ENCODE measurements around the gene ARNT2.

Gene ARNT2

DNA sequence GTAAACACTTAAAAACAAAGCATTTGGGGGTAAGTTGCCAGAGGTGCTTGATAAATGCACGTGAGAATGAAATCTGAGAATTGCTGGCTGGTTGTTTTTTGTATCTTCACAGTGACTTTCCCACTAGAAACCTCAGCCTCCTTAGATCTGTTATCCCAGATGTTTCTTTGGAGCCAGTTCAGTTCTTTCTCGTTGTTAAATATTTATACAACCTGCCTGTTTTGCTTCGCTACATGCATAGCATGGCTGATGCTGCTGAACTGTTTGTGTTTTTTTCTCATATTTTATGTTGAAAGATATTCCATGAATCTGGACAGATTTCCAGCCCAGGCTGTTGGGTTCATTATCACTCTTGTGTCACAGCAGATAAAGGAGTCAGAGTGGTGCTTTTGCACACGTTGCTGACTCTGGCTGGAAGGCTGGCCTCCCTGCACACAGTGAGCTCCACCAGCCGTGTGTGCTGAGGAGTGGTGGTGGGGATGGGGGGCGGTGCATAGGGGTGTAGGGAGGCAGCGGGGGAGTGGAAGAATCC is 80.2 kb downstream of the ARNT2 start:
- H3K27ac Mint-ChIP-seq: peak overlapping the region; percentile 85
- TF ChIP-seq, protein P1, sequence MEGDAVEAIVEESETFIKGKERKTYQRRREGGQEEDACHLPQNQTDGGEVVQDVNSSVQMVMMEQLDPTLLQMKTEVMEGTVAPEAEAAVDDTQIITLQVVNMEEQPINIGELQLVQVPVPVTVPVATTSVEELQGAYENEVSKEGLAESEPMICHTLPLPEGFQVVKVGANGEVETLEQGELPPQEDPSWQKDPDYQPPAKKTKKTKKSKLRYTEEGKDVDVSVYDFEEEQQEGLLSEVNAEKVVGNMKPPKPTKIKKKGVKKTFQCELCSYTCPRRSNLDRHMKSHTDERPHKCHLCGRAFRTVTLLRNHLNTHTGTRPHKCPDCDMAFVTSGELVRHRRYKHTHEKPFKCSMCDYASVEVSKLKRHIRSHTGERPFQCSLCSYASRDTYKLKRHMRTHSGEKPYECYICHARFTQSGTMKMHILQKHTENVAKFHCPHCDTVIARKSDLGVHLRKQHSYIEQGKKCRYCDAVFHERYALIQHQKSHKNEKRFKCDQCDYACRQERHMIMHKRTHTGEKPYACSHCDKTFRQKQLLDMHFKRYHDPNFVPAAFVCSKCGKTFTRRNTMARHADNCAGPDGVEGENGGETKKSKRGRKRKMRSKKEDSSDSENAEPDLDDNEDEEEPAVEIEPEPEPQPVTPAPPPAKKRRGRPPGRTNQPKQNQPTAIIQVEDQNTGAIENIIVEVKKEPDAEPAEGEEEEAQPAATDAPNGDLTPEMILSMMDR (IDR thresholded peaks at IDR 0.05): no peak
- peaks cover 11% of the 10 kb centered on the region for H3K36me3 Mint-ChIP-seq (ENCODE audit: low read depth)
- H3K9me3 Mint-ChIP-seq: no peaks in the 10 kb centered on the region
- DNase-seq: no peak
- no peak overlapping the region for H3K4me3 Mint-ChIP-seq
- H3K4me1 Mint-ChIP-seq: peaks cover 53% of the 10 kb centered on the region
- peaks cover 8% of the 10 kb centered on the region for H3K27me3 Mint-ChIP-seq (ENCODE audit: low read depth, poor library complexity)

DNA sequence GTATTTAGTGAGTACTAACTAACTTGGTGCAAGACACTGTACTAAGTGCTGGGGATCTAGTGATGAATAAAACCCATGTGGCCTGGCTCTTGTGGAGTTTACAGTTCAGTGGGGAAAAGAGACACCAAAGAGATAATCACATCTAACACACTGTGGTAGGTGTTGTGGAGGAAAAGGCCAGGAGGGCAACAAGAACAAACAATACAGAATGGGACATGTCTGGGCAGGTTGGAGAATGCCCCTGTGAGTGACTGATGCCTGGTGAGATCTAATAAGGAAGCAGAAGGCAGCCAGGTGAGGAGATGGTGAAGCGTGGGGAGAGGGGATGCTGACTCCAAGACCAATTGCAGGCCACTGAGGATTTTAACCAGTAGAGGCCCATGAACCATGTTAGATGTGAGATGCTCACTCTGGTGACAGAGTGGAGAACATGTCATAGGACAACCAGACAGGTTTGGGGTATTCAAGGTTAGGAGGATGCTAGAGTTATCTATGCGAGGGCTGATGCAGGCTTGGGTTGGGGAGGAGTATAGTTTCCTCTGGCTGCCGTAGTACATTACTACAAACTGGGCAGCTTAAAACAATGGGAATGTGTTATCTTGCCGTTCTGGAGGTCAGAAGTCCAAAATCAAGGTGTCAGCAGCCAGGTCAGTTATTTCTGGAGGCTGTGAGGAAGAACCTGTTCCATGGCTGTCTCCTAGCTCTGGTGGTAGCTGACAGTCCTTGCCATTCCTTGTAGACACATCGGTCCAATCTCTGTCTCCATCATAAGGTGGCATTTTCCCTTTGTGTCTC is 81.4 kb downstream of the ARNT2 start:
- TF ChIP-seq, protein P1 (IDR thresholded peaks at IDR 0.05): no peak
- H3K4me3 Mint-ChIP-seq: no peak overlapping the region
- peaks cover 47% of the 10 kb centered on the region for H3K4me1 Mint-ChIP-seq
- no peaks in the 10 kb centered on the region for H3K9me3 Mint-ChIP-seq
- peak overlapping the region; percentile 1 for H3K27ac Mint-ChIP-seq
- no peak for DNase-seq
- peaks cover 16% of the 10 kb centered on the region for H3K36me3 Mint-ChIP-seq (ENCODE audit: low read depth)
- peaks cover 4% of the 10 kb centered on the region for H3K27me3 Mint-ChIP-seq (ENCODE audit: low read depth, poor library complexity)

- Mint-ChIP-seq H3K27me3 (ENCODE audit: low read depth, poor library complexity) (peaks cover 4% of the 10 kb centered on the region), H3K4me1 (peaks cover 42% of the 10 kb centered on the region), H3K9me3 (no peaks in the 10 kb centered on the region), H3K27ac (no peak overlapping the region), H3K4me3 (no peak overlapping the region), H3K36me3 (ENCODE audit: low read depth) (peaks cover 34% of the 10 kb centered on the region)
- TF ChIP-seq, protein P1 (IDR thresholded peaks at IDR 0.05): no peak
- no peak for DNase-seq
These were observed 83.7 kb downstream of the ARNT2 start for GRCh38 chr15:80487839-80488390.

- Mint-ChIP-seq H3K4me3 (no peak overlapping the region), H3K27ac (no peak overlapping the region), H3K4me1 (peaks cover 43% of the 10 kb centered on the region), H3K36me3 (ENCODE audit: low read depth) (peaks cover 34% of the 10 kb centered on the region), H3K9me3 (no peaks in the 10 kb centered on the region), H3K27me3 (ENCODE audit: low read depth, poor library complexity) (peaks cover 4% of the 10 kb centered on the region)
- TF ChIP-seq, protein P1 (IDR thresholded peaks at IDR 0.05): no peak
- DNase-seq: no peak
These were observed 84.9 kb downstream of the ARNT2 start for GRCh38 chr15:80489030-80489594.

DNA sequence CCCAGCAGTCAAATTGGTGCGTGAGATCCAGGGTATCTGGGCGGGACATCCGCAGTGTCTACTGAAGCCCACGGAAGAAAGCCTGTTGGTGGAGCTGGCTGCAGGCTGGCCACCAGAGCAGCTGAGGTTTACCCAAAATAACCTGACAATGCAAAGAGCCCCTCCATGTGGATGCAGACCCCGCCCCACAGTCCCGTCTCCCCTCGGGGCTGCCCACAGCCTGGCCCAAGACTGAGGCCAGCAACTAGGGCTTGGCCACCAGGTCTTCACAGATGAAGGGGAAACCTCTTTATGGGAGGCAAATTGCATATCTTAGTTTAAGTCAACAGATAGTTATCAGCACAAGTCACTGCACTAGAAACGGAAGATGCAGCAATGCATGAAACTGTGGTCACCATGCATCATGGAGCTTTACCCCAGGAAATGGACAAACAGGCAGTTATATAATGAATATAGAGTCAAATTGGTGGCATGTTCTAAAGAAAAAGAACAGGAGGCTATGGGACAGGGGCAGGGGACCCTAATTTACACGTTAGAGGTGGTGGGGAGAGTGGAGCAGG is 86.3 kb downstream of the ARNT2 start:
- Mint-ChIP-seq H3K4me1 (peaks cover 36% of the 10 kb centered on the region), H3K27ac (no peak overlapping the region), H3K27me3 (ENCODE audit: low read depth, poor library complexity) (peaks cover 4% of the 10 kb centered on the region), H3K36me3 (ENCODE audit: low read depth) (peaks cover 34% of the 10 kb centered on the region), H3K4me3 (no peak overlapping the region), H3K9me3 (no peaks in the 10 kb centered on the region)
- TF ChIP-seq, protein P1 (IDR thresholded peaks at IDR 0.05): no peak
- DNase-seq: no peak

Data from nephron progenitor cell (in vitro differentiated cells).